Neural cell (in vitro differentiated cells): Measurements from ENCODE around the gene ADISSP. TPM values are rescaled to one million over a fixed set of nuclear protein-coding genes. Genes with fewer than 3 reads are reported as not detected.
A peak's percentile ranks its signal among the peaks of the same experiment; 100 is the strongest.

Source experiments
- H2AFZ ChIP-seq: fragments of 200-600, 300-800 bp; sonication (generic), shearing (Covaris generic); 2 replicates; pipeline ENCODE4 v1.6.0; 2014; ENCODE audit warnings: low read depth, mild to moderate bottlenecking, antibody characterized with exemption, low read length, moderate library complexity
- H3F3A ChIP-seq: fragments of 200-600 bp; shearing (Covaris generic); 2 replicates; pipeline ENCODE4 v1.6.1; 2016; ENCODE audit warnings: mild to moderate bottlenecking, moderate library complexity, mixed read lengths, antibody characterized with exemption, low read length; ENCODE audit not compliant: insufficient read depth, poor library complexity, severe bottlenecking
- H3K27ac ChIP-seq: fragments of 200-600, 300-800 bp; sonication (generic), shearing (Covaris generic); 2 replicates; pipeline ENCODE4 v1.5.1; 2014; ENCODE audit warnings: mild to moderate bottlenecking, low read length, moderate library complexity
- H3K27me3 ChIP-seq: fragments of 300-800, 200-600 bp; sonication (generic), shearing (Covaris generic); 2 replicates; pipeline ENCODE4 v1.6.0; 2014; ENCODE audit warnings: mild to moderate bottlenecking, low read depth, low read length, moderate library complexity; ENCODE audit not compliant: insufficient read depth
- H3K36me3 ChIP-seq: fragments of 300-800, 200-600 bp; sonication (generic), shearing (Covaris generic); 2 replicates; pipeline ENCODE4 v1.5.1; 2014; ENCODE audit warnings: mild to moderate bottlenecking, antibody characterized with exemption, low read length, moderate library complexity; ENCODE audit not compliant: insufficient read depth
- H3K4me2 ChIP-seq: fragments of 300-800, 200-600 bp; sonication (generic), shearing (Covaris generic); 2 replicates; pipeline ENCODE4 v1.6.0; 2014; ENCODE audit warnings: mild to moderate bottlenecking, low read length
- H3K4me3 ChIP-seq: fragments of 300-800, 200-600 bp; sonication (generic), shearing (Covaris generic); 2 replicates; pipeline ENCODE4 v1.5.1; 2014; ENCODE audit warnings: mild to moderate bottlenecking, low read length, moderate library complexity
- H3K79me2 ChIP-seq: fragments of 200-600 bp; shearing (Covaris generic); replicated peaks from 2 replicates; pipeline ENCODE4 v1.6.0; 2014; ENCODE audit warnings: mild to moderate bottlenecking, low read length, moderate library complexity; ENCODE audit not compliant: insufficient read depth
- H3K9ac ChIP-seq: fragments of 300-800, 200-600 bp; sonication (generic), shearing (Covaris generic); 2 replicates; pipeline ENCODE4 v1.6.1; 2016; ENCODE audit warnings: mild to moderate bottlenecking, low read length, mixed read lengths
- H3K9me2 ChIP-seq: fragments of 200-600 bp; shearing (Covaris generic); 2 replicates; pipeline ENCODE4 v1.6.1; 2016; ENCODE audit warnings: mild to moderate bottlenecking, low read length, mixed read lengths; ENCODE audit not compliant: insufficient read depth
- H3K9me3 ChIP-seq: fragments of 200-600, 300-800 bp; sonication (generic), shearing (Covaris generic); 2 replicates; pipeline ENCODE4 v1.6.1; 2016; ENCODE audit warnings: mild to moderate bottlenecking, mixed run types, low read length, moderate library complexity, mixed read lengths
- H4K20me1 ChIP-seq: fragments of 200-600 bp; shearing (Covaris generic); 2 replicates; pipeline ENCODE4 v1.6.1; 2016; ENCODE audit warnings: mild to moderate bottlenecking, mixed run types; ENCODE audit not compliant: insufficient read depth
- CTCF ChIP-seq: fragments of 450-650 bp; IDR thresholded peaks from 2 replicates; pipeline ENCODE4 v1.5.1; 2014; ENCODE audit warnings: antibody characterized with exemption, mild to moderate bottlenecking, moderate library complexity; ENCODE audit not compliant: poor library complexity, severe bottlenecking
- EP300 ChIP-seq: fragments of 450-650 bp; conservative IDR thresholded peaks from 2 replicates; pipeline ENCODE4 v1.6.1; 2014; ENCODE audit warnings: antibody characterized with exemption, mild to moderate bottlenecking, moderate library complexity; ENCODE audit not compliant: poor library complexity, severe bottlenecking
- MXI1 ChIP-seq: fragments of 450-650 bp; conservative IDR thresholded peaks from 2 replicates; pipeline ENCODE4 v1.6.1; 2014; ENCODE audit warnings: antibody characterized with exemption, mild to moderate bottlenecking; ENCODE audit not compliant: poor library complexity, severe bottlenecking
- RAD21 ChIP-seq: fragments of 450-650 bp; conservative IDR thresholded peaks from 2 replicates; pipeline ENCODE4 v1.6.1; 2014; ENCODE audit warnings: antibody characterized with exemption, mild to moderate bottlenecking, moderate library complexity
- SMC3 ChIP-seq: fragments of 450-650 bp; conservative IDR thresholded peaks from 2 replicates; pipeline ENCODE4 v1.6.1; 2014; ENCODE audit warnings: antibody characterized with exemption, mild to moderate bottlenecking, moderate library complexity; ENCODE audit not compliant: poor library complexity
- TAF1 ChIP-seq: IDR thresholded peaks from 2 replicates; pipeline ENCODE4 v1.6.1; 2012; ENCODE audit warnings: low read depth
- polyA plus RNA-seq: library from polyadenylated mRNA; depleted of rRNA; stranded (reverse); fragments of >200 nt; gene quantifications from 2 replicates; pipeline ENCODE4 v1.2.3, GENCODE V29; 2014
- TF ChIP-seq, protein P1 (sequence below): IDR thresholded peaks from 2 replicates; pipeline ENCODE4 v1.6.1; 2012; ENCODE audit warnings: borderline replicate concordance

ADISSP gene
- polyA plus RNA-seq, 1 donor from 2014 or later = 39.8 TPM

DNA sequence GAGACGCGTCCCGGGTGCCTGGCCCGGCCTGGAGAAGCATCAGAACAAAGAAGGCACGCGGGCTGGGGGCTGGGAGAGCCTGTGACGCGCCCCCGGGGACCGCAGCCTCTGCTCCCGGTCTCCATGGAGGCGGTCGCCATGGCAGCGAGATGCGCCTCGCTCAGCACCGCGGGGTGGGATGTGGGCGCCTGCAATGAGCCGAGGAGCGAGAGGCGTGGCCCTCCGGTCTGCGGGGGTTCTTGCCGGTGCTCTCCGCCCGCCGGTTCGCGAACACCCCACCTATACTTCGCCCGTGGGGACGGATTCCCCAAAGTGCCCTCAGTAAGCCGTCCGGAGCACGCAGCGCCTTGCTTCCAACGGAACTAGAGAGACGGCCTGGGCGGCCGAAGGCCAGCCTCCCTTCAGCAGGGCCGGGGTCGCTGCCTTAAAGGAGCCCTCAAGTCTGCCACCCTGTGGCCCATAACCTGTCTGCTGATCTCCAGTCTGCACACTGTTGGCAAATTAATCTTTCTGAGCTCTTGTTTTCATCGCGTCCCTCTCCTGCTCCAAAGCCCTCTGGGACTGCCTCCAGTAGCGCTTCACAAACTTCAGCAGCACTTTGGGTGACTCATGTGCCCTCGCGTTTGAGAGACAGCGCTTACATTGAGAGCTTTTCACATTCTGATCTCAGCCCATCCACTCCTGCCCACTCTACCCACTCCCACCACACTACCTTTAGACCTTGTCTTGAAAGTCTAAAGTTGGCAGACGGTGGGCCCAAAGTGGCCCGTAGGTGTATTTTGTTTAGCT lies 983 bp upstream of the ADISSP start:
- peak overlapping the region; percentile 72 for H3K4me2 ChIP-seq
- H4K20me1 ChIP-seq = no peaks in the 10 kb centered on the region
- TF ChIP-seq SMC3 (peak; percentile 92), RAD21 (peak; percentile 74), EP300 (peak; percentile 82), MXI1 (peak; percentile 95), TAF1 (no peak), CTCF (peak; percentile 93)
- TF ChIP-seq, protein P1, sequence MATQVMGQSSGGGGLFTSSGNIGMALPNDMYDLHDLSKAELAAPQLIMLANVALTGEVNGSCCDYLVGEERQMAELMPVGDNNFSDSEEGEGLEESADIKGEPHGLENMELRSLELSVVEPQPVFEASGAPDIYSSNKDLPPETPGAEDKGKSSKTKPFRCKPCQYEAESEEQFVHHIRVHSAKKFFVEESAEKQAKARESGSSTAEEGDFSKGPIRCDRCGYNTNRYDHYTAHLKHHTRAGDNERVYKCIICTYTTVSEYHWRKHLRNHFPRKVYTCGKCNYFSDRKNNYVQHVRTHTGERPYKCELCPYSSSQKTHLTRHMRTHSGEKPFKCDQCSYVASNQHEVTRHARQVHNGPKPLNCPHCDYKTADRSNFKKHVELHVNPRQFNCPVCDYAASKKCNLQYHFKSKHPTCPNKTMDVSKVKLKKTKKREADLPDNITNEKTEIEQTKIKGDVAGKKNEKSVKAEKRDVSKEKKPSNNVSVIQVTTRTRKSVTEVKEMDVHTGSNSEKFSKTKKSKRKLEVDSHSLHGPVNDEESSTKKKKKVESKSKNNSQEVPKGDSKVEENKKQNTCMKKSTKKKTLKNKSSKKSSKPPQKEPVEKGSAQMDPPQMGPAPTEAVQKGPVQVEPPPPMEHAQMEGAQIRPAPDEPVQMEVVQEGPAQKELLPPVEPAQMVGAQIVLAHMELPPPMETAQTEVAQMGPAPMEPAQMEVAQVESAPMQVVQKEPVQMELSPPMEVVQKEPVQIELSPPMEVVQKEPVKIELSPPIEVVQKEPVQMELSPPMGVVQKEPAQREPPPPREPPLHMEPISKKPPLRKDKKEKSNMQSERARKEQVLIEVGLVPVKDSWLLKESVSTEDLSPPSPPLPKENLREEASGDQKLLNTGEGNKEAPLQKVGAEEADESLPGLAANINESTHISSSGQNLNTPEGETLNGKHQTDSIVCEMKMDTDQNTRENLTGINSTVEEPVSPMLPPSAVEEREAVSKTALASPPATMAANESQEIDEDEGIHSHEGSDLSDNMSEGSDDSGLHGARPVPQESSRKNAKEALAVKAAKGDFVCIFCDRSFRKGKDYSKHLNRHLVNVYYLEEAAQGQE = no peak
- H2AFZ ChIP-seq = peak overlapping the region; percentile 54
- H3K9me3 ChIP-seq = no peaks in the 10 kb centered on the region
- H3K36me3 ChIP-seq = no peaks in the 10 kb centered on the region
- no peaks in the 10 kb centered on the region for H3F3A ChIP-seq
- H3K4me3 ChIP-seq = peak overlapping the region; percentile 100
- no peaks in the 10 kb centered on the region for H3K27me3 ChIP-seq
- peak overlapping the region; percentile 100 for H3K9ac ChIP-seq
- H3K27ac ChIP-seq = peak overlapping the region; percentile 100
- H3K9me2 ChIP-seq = no peaks in the 10 kb centered on the region
- peaks cover 20% of the 10 kb centered on the region for H3K79me2 ChIP-seq

DNA sequence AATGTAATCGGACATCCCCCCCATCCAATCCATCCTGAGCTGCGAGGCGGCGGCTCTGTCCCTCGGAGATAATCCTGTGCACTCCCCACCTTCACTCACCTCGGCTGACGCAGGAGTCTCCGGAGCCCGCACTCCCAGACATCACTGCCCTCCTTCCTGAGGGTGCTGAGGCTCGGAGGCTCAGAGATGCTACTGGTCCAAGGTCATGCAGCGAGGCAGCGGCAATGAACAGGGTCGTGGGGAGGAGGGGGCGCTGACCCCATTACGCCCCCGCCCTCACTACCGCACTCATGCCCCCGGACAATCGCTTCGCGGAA lies 485 bp downstream of the ADISSP start:
- no peaks in the 10 kb centered on the region for H3K27me3 ChIP-seq
- peak overlapping the region; percentile 100 for H3K4me3 ChIP-seq
- H2AFZ ChIP-seq = peak overlapping the region; percentile 65
- peak; percentile 18 for TF ChIP-seq SMC3
- TF ChIP-seq EP300 = no peak
- H3F3A ChIP-seq = no peaks in the 10 kb centered on the region
- peak overlapping the region; percentile 51 for H3K27ac ChIP-seq
- peak overlapping the region; percentile 100 for H3K9ac ChIP-seq
- no peaks in the 10 kb centered on the region for H4K20me1 ChIP-seq
- no peaks in the 10 kb centered on the region for H3K36me3 ChIP-seq
- H3K4me2 ChIP-seq = peak overlapping the region; percentile 86
- no peaks in the 10 kb centered on the region for H3K9me3 ChIP-seq
- no peaks in the 10 kb centered on the region for H3K9me2 ChIP-seq
- peaks cover 20% of the 10 kb centered on the region for H3K79me2 ChIP-seq
